GM12865 (cell line): ENCODE measurements around the gene DCBLD1.

Experiments used
- DNase-seq: peaks from one replicate; pipeline ENCODE4 v3.0.0; 2010; ENCODE audit warnings: low read depth
- H3K4me3 ChIP-seq: 2 replicates; pipeline ENCODE4 v1.5.1; 2011; ENCODE audit warnings: mild to moderate bottlenecking, low read depth, low read length, control low read depth
- CTCF ChIP-seq: IDR thresholded peaks from 2 replicates; pipeline ENCODE4 v1.5.1; 2011; ENCODE audit warnings: low read length, control low read depth, low read depth, inconsistent platforms; ENCODE audit not compliant: insufficient read depth; ENCODE audit errors: missing control alignments

DCBLD1 gene

GRCh38 chr6:117497237-117497636 lies 14.8 kb downstream of the DCBLD1 start:
- no peak for DNase-seq
- H3K4me3 ChIP-seq, result no peak overlapping the region
- TF ChIP-seq CTCF, result no peak

DNA sequence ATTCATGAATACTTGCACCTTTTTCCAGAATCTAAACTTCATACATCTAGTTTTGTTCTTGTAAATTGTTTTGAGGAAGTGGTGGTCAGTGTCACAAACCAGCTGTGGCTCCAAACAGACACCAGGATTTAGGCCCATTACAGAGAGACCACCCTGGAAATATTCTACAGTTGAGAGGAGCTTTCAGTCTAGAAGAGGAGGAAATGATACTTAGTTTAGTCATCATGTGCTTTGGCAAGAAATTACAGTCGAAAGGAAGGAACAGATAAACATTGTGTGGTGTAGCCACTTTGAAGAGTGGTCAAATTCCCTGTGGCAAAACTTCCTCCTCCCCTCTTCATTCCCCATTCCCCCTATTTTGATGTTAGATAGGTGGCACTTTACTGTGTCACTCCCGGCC lies 15.7 kb downstream of the DCBLD1 start:
- DNase-seq, result peak; percentile 22
- H3K4me3 ChIP-seq, result no peak overlapping the region
- TF ChIP-seq CTCF, result no peak

GRCh38 chr6:117501722-117502121 lies 19.2 kb downstream of the DCBLD1 start:
- no peak for TF ChIP-seq CTCF
- H3K4me3 ChIP-seq, result no peak overlapping the region
- DNase-seq, result no peak

DNA sequence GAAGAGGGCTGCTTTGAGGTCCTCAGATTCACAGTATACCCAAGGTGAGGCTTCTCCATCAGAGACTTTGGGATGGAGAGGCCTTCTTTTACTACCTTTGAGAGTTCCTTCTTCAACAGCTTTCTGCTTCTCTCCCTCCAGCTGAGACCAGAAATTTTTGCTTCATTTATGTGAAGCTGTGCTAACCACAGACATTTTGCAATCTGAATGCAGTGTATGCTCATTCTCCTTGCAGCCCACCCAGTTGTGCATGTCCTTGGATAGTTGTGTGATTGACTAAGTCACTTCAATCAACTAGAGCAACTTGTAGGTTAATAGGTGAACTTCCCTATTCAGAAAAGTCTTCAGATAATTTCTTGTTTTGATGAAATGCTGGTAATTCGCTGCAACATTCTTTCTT lies 20.1 kb downstream of the DCBLD1 start:
- DNase-seq, result no peak
- no peak overlapping the region for H3K4me3 ChIP-seq
- TF ChIP-seq CTCF, result no peak

DNA sequence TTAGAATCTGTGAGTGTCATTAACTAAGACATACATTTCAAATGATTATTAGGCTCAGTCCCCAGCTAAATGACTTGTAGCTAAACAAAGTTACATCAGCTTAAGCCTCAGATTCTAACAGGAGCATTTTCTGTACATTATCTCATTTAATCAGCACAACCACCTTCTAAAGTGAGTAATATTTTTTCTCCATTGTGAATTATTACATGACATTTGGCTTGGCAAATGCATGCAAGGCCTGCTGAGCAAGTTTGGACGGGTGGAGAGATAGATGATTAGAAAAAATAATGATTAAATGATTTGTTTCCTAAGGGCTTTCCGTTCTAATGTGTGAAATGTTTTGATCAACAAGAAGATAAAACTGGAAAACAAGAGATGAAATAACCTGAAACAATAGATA lies 20.7 kb downstream of the DCBLD1 start:
- DNase-seq, result no peak
- no peak overlapping the region for H3K4me3 ChIP-seq
- no peak for TF ChIP-seq CTCF

DNA sequence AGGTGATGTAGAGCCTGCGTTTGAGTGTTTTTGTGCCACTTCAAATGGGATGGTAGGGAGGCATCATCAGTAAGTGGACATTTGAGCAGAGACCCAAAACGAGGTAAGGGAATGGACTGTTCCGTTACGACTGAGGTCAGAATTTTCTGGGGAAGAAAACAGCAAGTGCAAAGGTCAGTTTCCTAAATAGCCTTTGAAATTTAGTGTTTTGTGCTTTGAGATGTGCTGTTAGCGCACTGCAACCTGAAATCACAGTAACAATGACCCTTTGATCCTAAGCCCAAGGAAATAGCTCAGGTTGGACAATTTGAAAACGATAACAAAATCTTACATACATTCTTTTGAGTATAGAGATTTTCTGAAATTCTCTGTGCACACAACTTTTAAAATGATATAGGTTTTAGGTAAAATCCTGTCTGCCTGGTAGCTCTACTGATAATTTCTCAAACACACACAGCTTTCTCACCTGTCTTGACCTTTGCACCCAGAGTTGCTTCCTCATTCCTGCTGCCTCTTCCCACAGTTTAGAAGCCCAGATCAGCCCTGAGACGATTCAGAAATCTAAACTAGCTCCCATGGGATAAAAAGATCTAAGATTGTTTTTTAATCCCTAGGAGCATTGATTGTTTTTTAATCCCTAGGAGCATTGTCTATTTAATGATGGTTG lies 22.1 kb downstream of the DCBLD1 start:
- H3K4me3 ChIP-seq, result no peak overlapping the region
- DNase-seq, result no peak
- TF ChIP-seq CTCF, result no peak

DNA sequence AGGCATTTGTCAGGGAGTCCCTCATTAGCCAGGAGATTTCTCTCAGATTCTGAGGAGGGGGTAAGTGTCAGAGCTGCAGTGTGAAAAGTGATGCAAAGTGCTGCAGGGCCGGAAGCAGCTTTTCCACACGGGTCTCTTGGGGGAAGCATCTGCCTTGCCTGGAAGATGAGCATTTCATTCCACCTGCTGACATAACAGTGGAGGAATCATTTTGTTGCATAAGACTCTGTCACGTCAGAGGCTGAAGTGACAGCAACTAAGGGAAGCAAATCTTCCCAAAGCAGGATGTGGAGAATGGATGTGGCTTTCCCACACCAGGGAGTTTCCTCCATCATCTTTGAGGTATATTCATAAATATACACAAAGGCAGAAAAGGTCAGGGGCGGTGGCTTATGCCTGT lies 22.8 kb downstream of the DCBLD1 start:
- TF ChIP-seq CTCF, result no peak
- DNase-seq, result no peak
- no peak overlapping the region for H3K4me3 ChIP-seq
